ENCODE results near the gene SOAT2.

DNA sequence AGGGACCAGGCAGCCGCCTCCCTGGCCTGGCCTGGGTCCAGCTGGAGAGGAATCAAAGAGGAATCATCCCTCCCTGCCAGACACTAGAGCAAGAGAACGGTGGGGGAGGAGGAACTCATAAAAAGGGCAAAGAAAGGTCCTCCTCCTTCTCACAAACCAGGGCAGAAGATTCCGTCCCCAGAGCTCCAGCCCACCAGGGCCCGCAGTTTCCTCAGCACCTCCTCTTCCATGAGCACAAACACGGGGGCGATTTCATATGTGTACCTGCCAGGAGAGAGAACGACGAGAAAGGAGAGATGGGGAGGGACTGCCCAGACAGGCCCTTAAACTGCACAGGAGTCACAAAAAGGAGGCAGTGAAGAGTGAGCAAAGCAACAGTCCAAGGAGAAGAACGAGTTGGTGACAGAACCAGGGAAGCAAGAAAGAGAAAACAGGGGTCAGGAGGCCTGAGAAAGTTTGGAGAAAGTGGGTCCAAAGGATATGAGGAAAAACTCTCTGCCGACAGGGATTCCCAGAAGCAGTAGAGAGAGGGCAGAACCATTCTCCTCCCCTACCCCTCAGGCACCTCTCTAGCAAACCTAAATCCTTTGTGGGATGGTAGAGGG, 68.5 kb downstream of the SOAT2 start:
- TF ChIP-seq, protein P1, sequence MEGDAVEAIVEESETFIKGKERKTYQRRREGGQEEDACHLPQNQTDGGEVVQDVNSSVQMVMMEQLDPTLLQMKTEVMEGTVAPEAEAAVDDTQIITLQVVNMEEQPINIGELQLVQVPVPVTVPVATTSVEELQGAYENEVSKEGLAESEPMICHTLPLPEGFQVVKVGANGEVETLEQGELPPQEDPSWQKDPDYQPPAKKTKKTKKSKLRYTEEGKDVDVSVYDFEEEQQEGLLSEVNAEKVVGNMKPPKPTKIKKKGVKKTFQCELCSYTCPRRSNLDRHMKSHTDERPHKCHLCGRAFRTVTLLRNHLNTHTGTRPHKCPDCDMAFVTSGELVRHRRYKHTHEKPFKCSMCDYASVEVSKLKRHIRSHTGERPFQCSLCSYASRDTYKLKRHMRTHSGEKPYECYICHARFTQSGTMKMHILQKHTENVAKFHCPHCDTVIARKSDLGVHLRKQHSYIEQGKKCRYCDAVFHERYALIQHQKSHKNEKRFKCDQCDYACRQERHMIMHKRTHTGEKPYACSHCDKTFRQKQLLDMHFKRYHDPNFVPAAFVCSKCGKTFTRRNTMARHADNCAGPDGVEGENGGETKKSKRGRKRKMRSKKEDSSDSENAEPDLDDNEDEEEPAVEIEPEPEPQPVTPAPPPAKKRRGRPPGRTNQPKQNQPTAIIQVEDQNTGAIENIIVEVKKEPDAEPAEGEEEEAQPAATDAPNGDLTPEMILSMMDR (IDR thresholded peaks at IDR 0.05) = no peak
- TF ChIP-seq POLR2A (IDR thresholded peaks at IDR 0.05) (no peak), POLR2AphosphoS5 (IDR thresholded peaks at IDR 0.05) (no peak)

All from gastroesophageal sphincter (tissue), 3 donors.